ENCODE results near the gene SMYD3.
A peak's percentile ranks its signal among the peaks of the same experiment; 100 is the strongest.

SMYD3 gene

GRCh38 chr1:246462986-246463385 lies 44.1 kb downstream of the SMYD3 start:
- DNase-seq = no peak

- no peak for DNase-seq
Observed at GRCh38 chr1:246460406-246460805, 46.7 kb downstream of the SMYD3 start.

- no peak for DNase-seq
Observed at GRCh38 chr1:246459221-246459620, 47.9 kb downstream of the SMYD3 start.

- DNase-seq = no peak
Observed at GRCh38 chr1:246455476-246455875, 51.6 kb downstream of the SMYD3 start.

GRCh38 chr1:246454655-246455054 lies 52.4 kb downstream of the SMYD3 start:
- no peak for DNase-seq

GRCh38 chr1:246450611-246451251 lies 56.3 kb downstream of the SMYD3 start:
- peak in 1 of 5 experiments; percentile 26 for DNase-seq

- DNase-seq = no peak
Observed at GRCh38 chr1:246448373-246448772, 58.7 kb downstream of the SMYD3 start.

- DNase-seq = no peak
Observed at GRCh38 chr1:246447501-246447900, 59.6 kb downstream of the SMYD3 start.

GRCh38 chr1:246445503-246445902 lies 61.6 kb downstream of the SMYD3 start:
- no peak for DNase-seq

GRCh38 chr1:246444617-246445016 lies 62.5 kb downstream of the SMYD3 start:
- DNase-seq = no peak

- no peak for DNase-seq
Observed at GRCh38 chr1:246437961-246438360, 69.1 kb downstream of the SMYD3 start.

GRCh38 chr1:246435421-246436041 lies 71.5 kb downstream of the SMYD3 start:
- DNase-seq = no peak

- DNase-seq = peak in 1 of 5 experiments; percentile 31
Observed at GRCh38 chr1:246434335-246434734, 72.7 kb downstream of the SMYD3 start.

GRCh38 chr1:246428542-246429308 lies 78.4 kb downstream of the SMYD3 start:
- DNase-seq = peak in 1 of 5 experiments; percentile 95

- peak in 1 of 5 experiments; percentile 18 for DNase-seq
Observed at GRCh38 chr1:246427611-246428010, 79.5 kb downstream of the SMYD3 start.

GRCh38 chr1:246425895-246426294 lies 81.2 kb downstream of the SMYD3 start:
- no peak for DNase-seq

GRCh38 chr1:246425139-246425794 lies 81.8 kb downstream of the SMYD3 start:
- DNase-seq = no peak

GRCh38 chr1:246420300-246420699 lies 86.8 kb downstream of the SMYD3 start:
- no peak for DNase-seq

GRCh38 chr1:246418565-246419312 lies 88.3 kb downstream of the SMYD3 start:
- no peak for DNase-seq

GRCh38 chr1:246417813-246418564 lies 89.1 kb downstream of the SMYD3 start:
- peak in 1 of 5 experiments; percentile 32 for DNase-seq

- DNase-seq = peak in 1 of 5 experiments; percentile 79
Observed at GRCh38 chr1:246417152-246417812, 89.8 kb downstream of the SMYD3 start.
